ENCODE results near the gene SLAMF7. TPM values are rescaled to one million over a fixed set of nuclear protein-coding genes. Genes with fewer than 3 reads are reported as not detected.
"Not testable (repeated sequence)": the region's sequence is repeated elsewhere in the genome, so short reads cannot be mapped to it uniquely, and the experiment has no call there.

The SLAMF7 gene
- polyA plus RNA-seq, 1 donor (not counting 4 experiments of a cell fraction or from before 2014, with no cell fraction given) = 31.0 TPM

DNA sequence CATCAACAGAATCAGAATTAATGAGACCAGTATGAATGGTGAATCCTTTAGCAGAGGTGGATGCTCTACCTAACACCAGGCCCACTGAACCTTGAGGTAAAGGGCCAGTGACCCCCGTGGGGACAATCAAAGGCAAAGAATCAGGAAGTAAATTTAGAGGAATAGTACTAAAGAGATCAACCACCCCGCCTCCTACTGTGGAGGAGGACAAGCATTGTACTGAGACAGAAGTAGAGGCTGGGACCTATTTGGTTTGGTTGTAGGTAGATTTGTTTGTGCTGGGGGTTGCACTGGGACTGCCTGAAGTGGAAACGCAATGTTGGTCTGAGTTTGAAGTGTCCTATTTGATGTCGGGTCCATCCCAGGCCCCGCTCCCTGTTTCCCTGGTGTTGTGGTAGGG is 36.9 kb upstream of the SLAMF7 start:
- H3K36me3 ChIP-seq (ENCODE audit: control insufficient read depth in 2 of 2, extremely low read depth in 1 of 2, insufficient read depth in 2 of 2, low read length in 2 of 2) = no peaks in the 10 kb centered on the region

DNA sequence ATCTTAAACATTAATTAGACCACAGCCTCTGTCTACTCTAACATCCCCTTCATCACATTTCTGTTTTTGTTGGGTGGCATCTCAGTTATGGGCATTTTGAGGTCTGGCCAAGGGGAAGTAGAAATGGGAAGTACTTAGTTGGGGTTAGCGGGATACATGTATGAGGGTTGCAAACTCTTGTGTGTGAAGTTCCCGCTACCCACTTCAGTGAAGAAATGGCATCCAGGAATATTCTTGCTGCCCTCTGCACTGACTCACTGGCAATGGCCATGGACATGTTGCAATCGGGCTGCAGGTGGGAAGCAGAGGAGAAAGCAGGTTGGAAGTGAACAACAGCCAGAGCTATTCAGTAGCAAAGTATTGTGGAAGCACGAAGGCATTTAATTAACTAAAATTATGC is 34.8 kb upstream of the SLAMF7 start:
- dilution Hi-C loops (cut with MboI; ENCODE audit: extremely low pct_ligation_motif_present, low sequenced_read_pairs) = no loop called here
- Histone ChIP-seq H3K27me3 (ENCODE audit: control insufficient read depth, extremely low read depth, insufficient read depth, low read length) (no peaks in the 10 kb centered on the region), H3K36me3 (ENCODE audit: control insufficient read depth in 2 of 2, extremely low read depth in 1 of 2, insufficient read depth in 2 of 2, low read length in 2 of 2) (no peaks in the 10 kb centered on the region), H3K4me2 (ENCODE audit: control insufficient read depth, extremely low read depth, insufficient read depth, low read depth, low read length) (no peak overlapping the region), H3K9me1 (ENCODE audit: control insufficient read depth, extremely low read depth, insufficient read depth, low read length) (no peaks in the 10 kb centered on the region), H3K9me3 (ENCODE audit: control insufficient read depth, low read depth, low read length) (no peaks in the 10 kb centered on the region), H2AFZ (ENCODE audit: control insufficient read depth, low read length) (no peak overlapping the region), H3K4me3 (ENCODE audit: control insufficient read depth in 2 of 3, extremely low read depth in 1 of 3, insufficient read depth in 2 of 3, low read depth in 1 of 3, low read length in 3 of 3) (no peak overlapping the region), H3K27ac (ENCODE audit: control insufficient read depth, insufficient read depth, low read length) (no peak overlapping the region), H4K20me1 (ENCODE audit: control insufficient read depth, extremely low read depth, insufficient read depth, low read length) (no peaks in the 10 kb centered on the region), H3K4me1 (ENCODE audit: control insufficient read depth, extremely low read depth, insufficient read depth, low read length) (no peaks in the 10 kb centered on the region), H3K79me2 (ENCODE audit: control insufficient read depth, insufficient read depth, low read length) (no peaks in the 10 kb centered on the region), H3K9ac (ENCODE audit: control insufficient read depth, extremely low read depth, insufficient read depth, low read length) (no peak overlapping the region)
- TF ChIP-seq EZH2 (IDR thresholded peaks at IDR 0.05; ENCODE audit: low read length) = no peak
- TF ChIP-seq, protein P1, sequence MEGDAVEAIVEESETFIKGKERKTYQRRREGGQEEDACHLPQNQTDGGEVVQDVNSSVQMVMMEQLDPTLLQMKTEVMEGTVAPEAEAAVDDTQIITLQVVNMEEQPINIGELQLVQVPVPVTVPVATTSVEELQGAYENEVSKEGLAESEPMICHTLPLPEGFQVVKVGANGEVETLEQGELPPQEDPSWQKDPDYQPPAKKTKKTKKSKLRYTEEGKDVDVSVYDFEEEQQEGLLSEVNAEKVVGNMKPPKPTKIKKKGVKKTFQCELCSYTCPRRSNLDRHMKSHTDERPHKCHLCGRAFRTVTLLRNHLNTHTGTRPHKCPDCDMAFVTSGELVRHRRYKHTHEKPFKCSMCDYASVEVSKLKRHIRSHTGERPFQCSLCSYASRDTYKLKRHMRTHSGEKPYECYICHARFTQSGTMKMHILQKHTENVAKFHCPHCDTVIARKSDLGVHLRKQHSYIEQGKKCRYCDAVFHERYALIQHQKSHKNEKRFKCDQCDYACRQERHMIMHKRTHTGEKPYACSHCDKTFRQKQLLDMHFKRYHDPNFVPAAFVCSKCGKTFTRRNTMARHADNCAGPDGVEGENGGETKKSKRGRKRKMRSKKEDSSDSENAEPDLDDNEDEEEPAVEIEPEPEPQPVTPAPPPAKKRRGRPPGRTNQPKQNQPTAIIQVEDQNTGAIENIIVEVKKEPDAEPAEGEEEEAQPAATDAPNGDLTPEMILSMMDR (optimal IDR thresholded peaks at IDR 0.05 in 1 of 3, IDR thresholded peaks at IDR 0.05 in 1 of 3, conservative IDR thresholded peaks at IDR 0.05 in 1 of 3; ENCODE audit: extremely low read depth in 1 of 3, insufficient read depth in 2 of 3, low read length in 3 of 3) = no peak
- DNase-seq (ENCODE audit: low read depth, low spot score) (no peak), FAIRE-seq (no peak)

More for the DNA sequence above, 36.9 kb upstream of the SLAMF7 start:
- Histone ChIP-seq H2AFZ (ENCODE audit: control insufficient read depth, low read length) (no peak overlapping the region), H4K20me1 (ENCODE audit: control insufficient read depth, extremely low read depth, insufficient read depth, low read length) (no peaks in the 10 kb centered on the region), H3K79me2 (ENCODE audit: control insufficient read depth, insufficient read depth, low read length) (no peaks in the 10 kb centered on the region), H3K27me3 (ENCODE audit: control insufficient read depth, extremely low read depth, insufficient read depth, low read length) (no peaks in the 10 kb centered on the region), H3K9me1 (ENCODE audit: control insufficient read depth, extremely low read depth, insufficient read depth, low read length) (no peaks in the 10 kb centered on the region), H3K4me3 (ENCODE audit: control insufficient read depth in 2 of 3, extremely low read depth in 1 of 3, insufficient read depth in 2 of 3, low read depth in 1 of 3, low read length in 3 of 3) (no peak overlapping the region), H3K9me3 (ENCODE audit: control insufficient read depth, low read depth, low read length) (no peaks in the 10 kb centered on the region), H3K4me2 (ENCODE audit: control insufficient read depth, extremely low read depth, insufficient read depth, low read depth, low read length) (no peak overlapping the region), H3K27ac (ENCODE audit: control insufficient read depth, insufficient read depth, low read length) (no peak overlapping the region), H3K4me1 (ENCODE audit: control insufficient read depth, extremely low read depth, insufficient read depth, low read length) (no peaks in the 10 kb centered on the region), H3K9ac (ENCODE audit: control insufficient read depth, extremely low read depth, insufficient read depth, low read length) (no peak overlapping the region)
- FAIRE-seq (no peak), DNase-seq (ENCODE audit: low read depth, low spot score) (no peak)
- TF ChIP-seq, protein P1 (optimal IDR thresholded peaks at IDR 0.05 in 1 of 3, IDR thresholded peaks at IDR 0.05 in 1 of 3, conservative IDR thresholded peaks at IDR 0.05 in 1 of 3; ENCODE audit: extremely low read depth in 1 of 3, insufficient read depth in 2 of 3, low read length in 3 of 3) = no peak
- TF ChIP-seq EZH2 (IDR thresholded peaks at IDR 0.05; ENCODE audit: low read length) = no peak
- dilution Hi-C loops (cut with MboI; ENCODE audit: extremely low pct_ligation_motif_present, low sequenced_read_pairs) = no loop called here

DNA sequence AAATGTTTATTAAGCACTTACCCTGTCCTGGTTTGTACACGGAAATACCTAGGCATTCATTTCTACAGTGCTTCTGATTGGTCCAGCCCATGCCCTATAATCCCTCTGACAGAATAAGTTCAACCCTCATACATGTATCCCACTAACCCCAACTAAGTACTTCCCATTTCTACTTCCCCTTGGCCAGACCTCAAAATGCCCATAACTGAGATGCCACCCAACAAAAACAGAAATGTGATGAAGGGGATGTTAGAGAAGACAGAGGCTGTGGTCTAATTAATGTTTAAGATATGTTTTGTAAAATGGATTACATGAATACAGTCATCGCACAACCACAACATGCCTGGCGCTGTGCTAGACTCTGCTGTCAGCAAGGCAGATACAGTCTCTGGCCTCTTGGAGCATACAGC is 33.8 kb upstream of the SLAMF7 start:
- H3K79me2 ChIP-seq (ENCODE audit: control insufficient read depth, insufficient read depth, low read length); H3K9me3 ChIP-seq (ENCODE audit: control insufficient read depth, low read depth, low read length); dilution Hi-C loops (cut with MboI; ENCODE audit: extremely low pct_ligation_motif_present, low sequenced_read_pairs); H3K27me3 ChIP-seq (ENCODE audit: control insufficient read depth, extremely low read depth, insufficient read depth, low read length); H3K4me3 ChIP-seq (ENCODE audit: control insufficient read depth in 2 of 3, extremely low read depth in 1 of 3, insufficient read depth in 2 of 3, low read depth in 1 of 3, low read length in 3 of 3); FAIRE-seq; H4K20me1 ChIP-seq (ENCODE audit: control insufficient read depth, extremely low read depth, insufficient read depth, low read length); H3K9ac ChIP-seq (ENCODE audit: control insufficient read depth, extremely low read depth, insufficient read depth, low read length); H2AFZ ChIP-seq (ENCODE audit: control insufficient read depth, low read length); DNase-seq (ENCODE audit: low read depth, low spot score); H3K9me1 ChIP-seq (ENCODE audit: control insufficient read depth, extremely low read depth, insufficient read depth, low read length); H3K4me1 ChIP-seq (ENCODE audit: control insufficient read depth, extremely low read depth, insufficient read depth, low read length); H3K4me2 ChIP-seq (ENCODE audit: control insufficient read depth, extremely low read depth, insufficient read depth, low read depth, low read length); H3K36me3 ChIP-seq (ENCODE audit: control insufficient read depth in 2 of 2, extremely low read depth in 1 of 2, insufficient read depth in 2 of 2, low read length in 2 of 2); H3K27ac ChIP-seq (ENCODE audit: control insufficient read depth, insufficient read depth, low read length): not testable (repeated sequence)
